BE2C (cell line): ENCODE measurements around the gene TNRC6A.

Source experiments
- DNase-seq: peaks from one replicate; pipeline ENCODE4 v3.0.0-alpha.2; 2020
- H3K27me3 ChIP-seq: fragments of 250-450 bp; sonication (Bioruptor Pico); 2 replicates; pipeline ENCODE4 v1.5.1; 2020; ENCODE audit warnings: mild to moderate bottlenecking
- H3K36me3 ChIP-seq: fragments of 250-450 bp; sonication (Bioruptor Pico); 2 replicates; pipeline ENCODE4 v1.5.1; 2020; ENCODE audit warnings: mild to moderate bottlenecking
- H3K4me1 ChIP-seq: fragments of 250-450 bp; sonication (Bioruptor Pico); 2 replicates; pipeline ENCODE4 v1.5.1; 2020
- H3K4me3 ChIP-seq: 2 replicates; pipeline ENCODE4 v1.5.1; 2011; ENCODE audit warnings: low read depth, low read length
- H3K9me3 ChIP-seq: fragments of 250-450 bp; sonication (Bioruptor Pico); 2 replicates; pipeline ENCODE4 v1.5.1; 2020
- TF ChIP-seq, protein P1 (sequence below): IDR thresholded peaks from 2 replicates; pipeline ENCODE4 v1.5.1; 2012; ENCODE audit warnings: mild to moderate bottlenecking, low read depth, low read length

The TNRC6A gene

DNA sequence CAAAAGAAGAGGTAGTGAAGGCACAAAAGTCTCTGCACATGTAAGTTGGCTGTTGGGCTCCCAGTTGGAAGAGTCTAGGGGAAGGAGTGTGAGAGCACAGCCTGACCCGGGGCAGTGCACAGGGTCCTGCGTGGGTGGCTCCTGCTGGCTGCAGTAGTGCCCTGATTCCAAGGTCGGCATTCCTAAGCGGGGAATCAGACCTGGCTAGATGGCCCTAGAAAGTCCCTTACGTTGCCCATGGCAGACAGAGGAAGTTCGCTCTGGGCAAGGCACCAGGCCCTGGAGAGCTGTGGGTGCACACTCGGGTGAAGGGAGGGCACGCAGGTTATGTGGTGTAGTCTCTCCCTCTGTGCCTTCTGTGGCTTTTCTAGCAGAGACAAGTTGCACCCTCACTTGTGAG lies 93.5 kb downstream of the TNRC6A start:
- H3K36me3 ChIP-seq: peaks cover 66% of the 10 kb centered on the region
- TF ChIP-seq, protein P1, sequence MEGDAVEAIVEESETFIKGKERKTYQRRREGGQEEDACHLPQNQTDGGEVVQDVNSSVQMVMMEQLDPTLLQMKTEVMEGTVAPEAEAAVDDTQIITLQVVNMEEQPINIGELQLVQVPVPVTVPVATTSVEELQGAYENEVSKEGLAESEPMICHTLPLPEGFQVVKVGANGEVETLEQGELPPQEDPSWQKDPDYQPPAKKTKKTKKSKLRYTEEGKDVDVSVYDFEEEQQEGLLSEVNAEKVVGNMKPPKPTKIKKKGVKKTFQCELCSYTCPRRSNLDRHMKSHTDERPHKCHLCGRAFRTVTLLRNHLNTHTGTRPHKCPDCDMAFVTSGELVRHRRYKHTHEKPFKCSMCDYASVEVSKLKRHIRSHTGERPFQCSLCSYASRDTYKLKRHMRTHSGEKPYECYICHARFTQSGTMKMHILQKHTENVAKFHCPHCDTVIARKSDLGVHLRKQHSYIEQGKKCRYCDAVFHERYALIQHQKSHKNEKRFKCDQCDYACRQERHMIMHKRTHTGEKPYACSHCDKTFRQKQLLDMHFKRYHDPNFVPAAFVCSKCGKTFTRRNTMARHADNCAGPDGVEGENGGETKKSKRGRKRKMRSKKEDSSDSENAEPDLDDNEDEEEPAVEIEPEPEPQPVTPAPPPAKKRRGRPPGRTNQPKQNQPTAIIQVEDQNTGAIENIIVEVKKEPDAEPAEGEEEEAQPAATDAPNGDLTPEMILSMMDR: no peak
- no peak for DNase-seq

DNA sequence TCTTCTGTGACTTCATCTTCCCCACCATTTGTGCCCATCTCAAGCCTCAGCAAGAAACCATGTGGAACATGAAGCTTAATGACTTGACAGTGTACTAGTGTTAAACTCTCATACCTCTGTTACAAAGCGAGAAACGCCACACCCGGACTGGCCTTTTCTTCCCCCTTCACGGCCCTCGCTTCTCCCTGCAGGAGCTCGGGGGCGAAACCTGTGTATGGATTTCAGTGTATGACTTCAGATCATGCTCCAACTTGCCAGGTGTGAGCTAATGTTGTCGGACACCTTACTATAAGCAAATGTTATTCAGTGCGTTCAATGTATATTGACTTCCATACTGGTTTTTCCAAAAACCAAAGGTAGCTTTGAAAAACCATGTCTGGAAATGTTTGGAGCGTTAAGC lies 96.2 kb downstream of the TNRC6A start:
- DNase-seq: no peak
- H3K4me1 ChIP-seq: no peaks in the 10 kb centered on the region
- peaks cover 55% of the 10 kb centered on the region for H3K36me3 ChIP-seq
- no peaks in the 10 kb centered on the region for H3K9me3 ChIP-seq
- no peaks in the 10 kb centered on the region for H3K27me3 ChIP-seq
- TF ChIP-seq, protein P1: no peak
- H3K4me3 ChIP-seq: no peak overlapping the region

More for the DNA sequence above, 93.5 kb downstream of the TNRC6A start:
- no peak overlapping the region for H3K4me3 ChIP-seq
- no peaks in the 10 kb centered on the region for H3K27me3 ChIP-seq
- H3K4me1 ChIP-seq: no peaks in the 10 kb centered on the region
- H3K9me3 ChIP-seq: no peaks in the 10 kb centered on the region

DNA sequence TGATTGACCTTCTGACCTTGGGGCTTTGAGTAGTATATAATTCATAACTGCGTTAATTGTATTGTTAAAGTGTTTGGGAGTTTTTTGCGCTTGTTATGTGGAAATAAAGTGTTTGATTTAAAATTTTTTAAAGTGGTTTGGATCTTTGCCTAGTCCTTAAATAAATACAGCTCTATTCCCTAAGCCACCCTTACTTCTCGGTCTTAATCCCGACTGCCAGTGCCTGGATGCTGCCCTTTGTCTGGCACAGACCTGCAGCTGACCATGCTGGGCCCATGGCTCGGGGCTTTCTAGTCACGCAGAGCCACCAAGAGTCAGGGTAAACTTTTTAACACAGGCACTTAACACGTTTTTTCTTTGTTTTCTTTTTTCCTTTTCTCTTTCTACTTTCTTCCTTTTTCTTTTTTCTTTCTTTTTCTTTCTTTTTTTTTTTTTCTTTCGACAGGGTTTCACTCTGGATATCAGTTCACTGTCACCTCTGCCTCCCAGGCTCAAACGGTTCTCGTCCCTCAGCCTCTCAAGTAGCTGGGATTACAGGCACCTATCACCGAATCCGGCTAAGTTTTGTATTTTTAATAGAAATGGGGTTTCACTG lies 96.7 kb downstream of the TNRC6A start:
- Histone ChIP-seq H3K36me3 (peaks cover 50% of the 10 kb centered on the region), H3K4me3 (no peak overlapping the region), H3K27me3 (no peaks in the 10 kb centered on the region), H3K9me3 (no peaks in the 10 kb centered on the region), H3K4me1 (no peaks in the 10 kb centered on the region)
- TF ChIP-seq, protein P1: no peak
- DNase-seq: no peak

DNA sequence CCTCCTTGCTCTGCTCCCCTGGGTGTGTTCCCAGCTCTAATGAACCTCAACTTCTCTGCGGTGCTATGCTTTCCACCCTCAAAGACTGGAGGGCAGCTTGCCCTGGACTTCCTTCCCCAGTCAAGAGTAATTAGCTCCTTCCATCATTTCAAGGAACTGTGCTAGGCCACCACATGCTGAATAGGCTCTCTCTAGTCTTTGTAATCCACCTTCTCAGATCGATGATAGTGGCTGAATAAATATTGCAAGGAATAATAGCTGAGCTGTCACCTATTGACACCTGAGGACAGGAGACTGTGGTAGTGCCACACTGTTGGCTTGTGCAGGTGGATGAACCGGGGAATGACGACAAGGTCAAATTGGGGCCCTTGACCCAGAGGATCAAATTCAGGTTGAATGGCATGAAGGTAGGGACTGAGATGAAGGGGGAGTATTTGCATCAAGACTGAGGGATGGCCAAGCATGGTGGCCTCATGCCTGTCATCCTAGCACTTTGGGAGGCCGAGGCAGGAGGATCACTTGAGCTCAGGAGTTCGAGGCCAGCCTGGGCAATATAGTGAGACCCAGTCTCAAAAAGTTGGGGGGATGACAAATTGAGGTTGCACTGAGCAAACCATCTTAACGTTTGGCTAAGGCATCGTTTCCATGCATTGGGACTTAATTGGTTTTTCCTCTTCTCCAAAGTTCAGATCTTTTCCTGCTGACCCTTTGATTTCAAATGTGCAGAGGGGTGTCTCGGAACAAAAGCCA lies 97.5 kb downstream of the TNRC6A start:
- H3K27me3 ChIP-seq: no peaks in the 10 kb centered on the region
- TF ChIP-seq, protein P1: no peak
- H3K36me3 ChIP-seq: peaks cover 42% of the 10 kb centered on the region
- no peaks in the 10 kb centered on the region for H3K4me1 ChIP-seq
- DNase-seq: no peak
- H3K9me3 ChIP-seq: no peaks in the 10 kb centered on the region
- no peak overlapping the region for H3K4me3 ChIP-seq

DNA sequence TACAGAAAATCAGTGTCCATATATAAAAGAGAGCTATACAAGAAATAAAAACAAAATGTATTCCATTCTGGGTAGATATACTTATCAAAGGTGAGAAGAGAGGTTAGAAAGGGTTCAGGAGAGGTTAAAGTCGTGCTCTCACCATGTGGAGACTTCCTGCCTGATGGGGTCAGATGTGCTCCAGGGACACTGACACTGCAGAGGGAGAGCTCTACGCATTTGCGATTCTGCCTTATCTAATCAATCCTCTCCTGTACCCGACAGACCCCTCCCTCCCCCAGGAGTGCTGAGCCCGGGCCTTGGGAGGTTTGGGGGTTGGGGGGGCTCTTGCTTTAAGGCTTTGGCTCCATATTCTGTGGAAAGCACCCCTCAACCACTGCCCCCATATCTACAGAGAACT lies 99.7 kb downstream of the TNRC6A start:
- peaks cover 25% of the 10 kb centered on the region for H3K36me3 ChIP-seq
- TF ChIP-seq, protein P1: no peak

DNA sequence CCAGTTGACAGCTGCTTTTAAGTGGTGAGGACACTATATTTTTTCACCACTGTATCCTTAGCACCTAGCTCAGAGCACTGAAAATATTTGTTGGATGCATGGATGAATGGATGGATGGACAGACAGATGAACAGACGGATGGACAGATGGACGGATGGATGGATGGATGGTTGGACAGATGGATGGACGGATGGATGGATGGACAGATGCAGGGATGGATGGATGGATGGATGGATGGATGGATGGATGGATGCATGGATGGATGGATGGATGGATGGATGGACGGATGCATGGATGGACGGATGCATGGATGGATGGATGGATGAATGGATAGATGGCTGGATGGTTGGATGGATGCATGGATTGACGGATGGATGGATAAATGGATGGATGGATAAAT lies 103.9 kb downstream of the TNRC6A start:
- TF ChIP-seq, protein P1: no peak
- H3K4me1 ChIP-seq: no peaks in the 10 kb centered on the region
- no peak for DNase-seq

More for the DNA sequence above, 99.7 kb downstream of the TNRC6A start:
- no peaks in the 10 kb centered on the region for H3K4me1 ChIP-seq
- no peaks in the 10 kb centered on the region for H3K27me3 ChIP-seq
- no peak overlapping the region for H3K4me3 ChIP-seq
- no peak for DNase-seq
- no peaks in the 10 kb centered on the region for H3K9me3 ChIP-seq

More for the DNA sequence above, 103.9 kb downstream of the TNRC6A start:
- no peaks in the 10 kb centered on the region for H3K27me3 ChIP-seq
- H3K36me3 ChIP-seq: no peaks in the 10 kb centered on the region; the same call in 1 of the 2 replicates
- H3K9me3 ChIP-seq: no peaks in the 10 kb centered on the region
- no peak overlapping the region for H3K4me3 ChIP-seq
